ENCODE measurements around the gene LHFPL5. TPM values are rescaled to one million over a fixed set of nuclear protein-coding genes. Genes with fewer than 3 reads are reported as not detected.

The LHFPL5 gene
- total RNA-seq, 2 donors from 2014 or later = not detected

DNA sequence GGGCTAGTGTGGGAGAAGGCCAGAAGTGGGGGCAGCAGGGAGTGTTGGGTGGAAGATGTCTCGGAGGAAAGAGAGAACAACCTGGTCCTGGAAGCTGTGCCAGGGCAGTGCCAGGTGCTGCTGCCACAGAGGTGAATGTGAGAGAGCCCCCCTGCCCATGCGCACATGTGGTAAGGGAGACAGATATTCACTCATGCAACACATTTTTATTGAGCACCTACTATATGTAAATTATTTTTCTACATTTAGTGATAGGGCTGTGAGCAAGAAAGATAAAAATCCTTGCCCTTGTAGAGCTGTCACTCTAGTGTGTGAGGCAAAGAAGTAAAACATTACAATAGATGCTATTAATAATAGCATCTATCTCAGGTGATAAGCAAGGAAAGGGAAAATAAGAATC lies 23.9 kb upstream of the LHFPL5 start:
- Mint-ChIP-seq H3K27ac (no peak overlapping the region), H3K27me3 (ENCODE audit: low read depth) (peaks cover 37% of the 10 kb centered on the region)

DNA sequence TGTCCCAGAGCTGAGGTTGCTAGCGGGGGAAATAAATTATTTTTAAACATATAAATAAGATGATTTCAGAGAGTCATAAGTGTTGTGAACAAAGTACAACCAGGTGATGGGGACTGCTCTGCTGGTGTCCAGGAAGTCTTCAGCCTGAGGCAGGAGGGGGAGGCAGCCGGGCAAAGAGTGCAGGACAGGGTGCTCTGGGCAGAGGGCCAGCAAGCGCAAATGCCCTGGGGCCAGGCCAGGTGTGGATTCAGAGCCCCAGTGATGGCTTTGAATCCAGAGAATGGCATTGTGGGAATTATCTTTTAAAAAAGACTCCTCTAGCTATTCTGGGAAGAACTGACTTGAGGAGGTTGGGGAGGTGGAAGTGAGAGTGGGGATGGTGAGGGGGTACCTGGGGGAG lies 22.7 kb upstream of the LHFPL5 start:
- no peaks in the 10 kb centered on the region for H3K4me1 Mint-ChIP-seq (ENCODE audit: low read depth)
- no peak overlapping the region for H3K27ac Mint-ChIP-seq
- DNase-seq = no peak
- H3K36me3 Mint-ChIP-seq (ENCODE audit: insufficient read depth in 2 of 2) = no peaks in the 10 kb centered on the region
- no peak for ATAC-seq (replicated peaks in 1 of 2)
- H3K27me3 Mint-ChIP-seq (ENCODE audit: low read depth) = peaks cover 40% of the 10 kb centered on the region
- no peak overlapping the region for H3K4me3 Mint-ChIP-seq
- H3K9me3 Mint-ChIP-seq = no peaks in the 10 kb centered on the region

More for the DNA sequence above, 23.9 kb upstream of the LHFPL5 start:
- ATAC-seq (replicated peaks in 1 of 2) (no peak), DNase-seq (no peak)
- Mint-ChIP-seq H3K9me3 (no peaks in the 10 kb centered on the region), H3K36me3 (ENCODE audit: insufficient read depth in 2 of 2) (no peaks in the 10 kb centered on the region), H3K4me1 (ENCODE audit: low read depth) (no peaks in the 10 kb centered on the region), H3K4me3 (no peak overlapping the region)

DNA sequence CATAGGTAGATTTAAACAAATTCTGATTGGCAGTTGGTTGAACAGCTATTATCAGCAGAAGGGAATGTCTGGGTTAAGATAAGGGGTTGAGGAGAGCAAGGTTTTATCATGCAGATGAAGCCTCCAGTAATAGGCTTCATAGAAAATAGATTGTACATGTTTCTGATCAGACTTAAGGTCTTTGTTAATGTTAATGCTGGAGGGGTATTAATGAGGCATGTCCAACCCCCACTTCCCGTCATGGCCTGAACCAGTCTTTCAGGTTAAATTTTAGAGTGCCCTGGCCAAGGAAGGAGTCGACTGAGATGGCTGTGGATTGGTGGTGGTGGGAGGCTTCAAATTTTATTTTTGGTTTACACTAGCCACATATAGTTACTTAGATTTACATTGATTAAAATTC lies 21.0 kb upstream of the LHFPL5 start:
- Mint-ChIP-seq H3K4me1 (ENCODE audit: low read depth) (no peaks in the 10 kb centered on the region), H3K27me3 (ENCODE audit: low read depth) (peaks cover 46% of the 10 kb centered on the region), H3K27ac (no peak overlapping the region), H3K4me3 (no peak overlapping the region), H3K9me3 (no peaks in the 10 kb centered on the region), H3K36me3 (ENCODE audit: insufficient read depth in 2 of 2) (no peaks in the 10 kb centered on the region)
- no peak for ATAC-seq (replicated peaks in 1 of 2)
- DNase-seq = no peak

GRCh38 chr6:35786272-35786671 lies 18.9 kb upstream of the LHFPL5 start:
- no peaks in the 10 kb centered on the region for H3K9me3 Mint-ChIP-seq
- H3K27me3 Mint-ChIP-seq (ENCODE audit: low read depth) = peaks cover 61% of the 10 kb centered on the region
- H3K4me3 Mint-ChIP-seq = no peak overlapping the region
- ATAC-seq (replicated peaks in 1 of 2) (no peak), DNase-seq (no peak)
- no peaks in the 10 kb centered on the region for H3K36me3 Mint-ChIP-seq (ENCODE audit: insufficient read depth in 2 of 2)
- no peaks in the 10 kb centered on the region for H3K4me1 Mint-ChIP-seq (ENCODE audit: low read depth)
- no peak overlapping the region for H3K27ac Mint-ChIP-seq

DNA sequence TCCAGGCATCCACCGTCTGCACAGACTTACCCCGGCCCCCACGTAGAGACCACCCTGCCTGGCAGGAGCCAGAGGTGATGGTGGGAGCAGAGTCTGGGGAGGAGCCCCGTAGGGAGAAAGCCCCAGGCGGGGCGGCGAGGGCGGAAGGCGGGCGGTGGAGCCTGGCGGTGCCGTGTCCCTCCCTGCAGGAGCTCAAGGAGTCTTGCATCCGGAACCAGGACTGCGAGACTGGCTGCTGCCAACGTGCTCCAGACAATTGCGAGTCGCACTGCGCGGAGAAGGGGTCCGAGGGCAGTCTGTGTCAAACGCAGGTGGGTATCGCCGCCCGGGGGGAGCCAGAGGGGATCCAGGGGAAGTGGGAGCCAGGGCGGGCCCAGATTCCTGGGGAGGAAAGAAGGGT lies 18.3 kb upstream of the LHFPL5 start:
- Mint-ChIP-seq H3K27me3 (ENCODE audit: low read depth) (peaks cover 59% of the 10 kb centered on the region), H3K9me3 (no peaks in the 10 kb centered on the region), H3K4me1 (ENCODE audit: low read depth) (no peaks in the 10 kb centered on the region), H3K36me3 (ENCODE audit: insufficient read depth in 2 of 2) (no peaks in the 10 kb centered on the region), H3K4me3 (no peak overlapping the region), H3K27ac (no peak overlapping the region)
- DNase-seq (no peak), ATAC-seq (replicated peaks in 1 of 2) (no peak)

- H3K4me3 Mint-ChIP-seq = no peak overlapping the region
- ATAC-seq (replicated peaks in 1 of 2) (no peak), DNase-seq (no peak)
- peaks cover 52% of the 10 kb centered on the region for H3K27me3 Mint-ChIP-seq (ENCODE audit: low read depth)
- H3K4me1 Mint-ChIP-seq (ENCODE audit: low read depth) = no peaks in the 10 kb centered on the region
- no peak overlapping the region for H3K27ac Mint-ChIP-seq
- H3K36me3 Mint-ChIP-seq (ENCODE audit: insufficient read depth in 2 of 2) = no peaks in the 10 kb centered on the region
- H3K9me3 Mint-ChIP-seq = no peaks in the 10 kb centered on the region
These were observed 17.6 kb upstream of the LHFPL5 start for GRCh38 chr6:35787266-35788218.

DNA sequence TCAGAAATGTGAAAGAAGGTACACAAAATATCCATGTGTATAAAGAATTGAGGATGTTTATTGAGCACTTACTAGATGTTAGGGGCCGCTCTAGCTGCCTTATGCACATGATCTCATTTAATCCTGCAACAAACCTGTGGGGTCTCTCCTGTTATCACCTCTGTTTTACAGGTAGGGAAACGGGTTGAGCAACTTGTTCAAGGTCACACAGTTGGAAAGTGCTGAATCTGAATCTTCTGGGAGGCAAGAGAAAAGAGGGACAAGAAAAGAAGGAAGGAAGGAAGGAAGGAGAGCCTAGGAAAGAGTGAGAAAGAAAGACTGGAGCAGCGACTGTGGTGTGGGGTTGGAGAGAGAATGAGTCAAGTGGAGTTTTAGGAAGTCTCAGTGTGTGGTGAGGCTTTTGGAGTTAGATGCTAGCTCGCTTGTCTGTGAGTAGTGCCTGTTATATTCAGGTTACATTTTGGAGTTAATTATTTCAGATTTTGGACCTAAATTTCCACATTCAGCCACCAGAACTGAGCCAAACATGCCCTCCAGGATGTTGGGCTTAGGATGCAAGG lies 16.6 kb upstream of the LHFPL5 start:
- no peak overlapping the region for H3K27ac Mint-ChIP-seq
- H3K27me3 Mint-ChIP-seq (ENCODE audit: low read depth) = peaks cover 51% of the 10 kb centered on the region
- H3K4me3 Mint-ChIP-seq = no peak overlapping the region
- H3K4me1 Mint-ChIP-seq (ENCODE audit: low read depth) = no peaks in the 10 kb centered on the region
- H3K9me3 Mint-ChIP-seq = no peaks in the 10 kb centered on the region
- H3K36me3 Mint-ChIP-seq (ENCODE audit: insufficient read depth in 2 of 2) = no peaks in the 10 kb centered on the region
- no peak for ATAC-seq (replicated peaks in 1 of 2)
- DNase-seq = no peak

DNA sequence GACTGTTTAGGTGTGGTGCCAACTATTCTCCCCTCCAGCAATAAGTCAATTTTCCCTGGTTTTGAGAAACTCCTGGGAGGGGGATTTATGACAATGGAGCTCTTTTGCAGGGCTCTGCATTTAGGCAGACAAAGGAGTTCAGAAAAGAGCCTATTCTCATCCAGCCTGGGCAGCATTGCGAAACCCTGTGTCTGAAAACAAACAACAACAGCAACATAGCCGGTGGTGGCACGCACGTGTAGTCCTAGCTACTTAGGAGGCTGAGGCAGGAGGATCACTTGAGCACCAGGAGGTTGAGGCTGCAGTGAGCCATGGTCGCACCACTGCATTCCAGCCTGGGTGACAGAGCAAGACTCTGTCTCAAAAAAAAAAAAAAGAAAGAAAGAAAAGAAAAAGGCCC lies 14.5 kb upstream of the LHFPL5 start:
- Mint-ChIP-seq H3K4me1 (ENCODE audit: low read depth) (no peaks in the 10 kb centered on the region), H3K9me3 (no peaks in the 10 kb centered on the region), H3K4me3 (no peak overlapping the region), H3K36me3 (ENCODE audit: insufficient read depth in 2 of 2) (no peaks in the 10 kb centered on the region), H3K27me3 (ENCODE audit: low read depth) (peaks cover 44% of the 10 kb centered on the region), H3K27ac (no peak overlapping the region)
- DNase-seq (no peak), ATAC-seq (replicated peaks in 1 of 2) (no peak)

DNA sequence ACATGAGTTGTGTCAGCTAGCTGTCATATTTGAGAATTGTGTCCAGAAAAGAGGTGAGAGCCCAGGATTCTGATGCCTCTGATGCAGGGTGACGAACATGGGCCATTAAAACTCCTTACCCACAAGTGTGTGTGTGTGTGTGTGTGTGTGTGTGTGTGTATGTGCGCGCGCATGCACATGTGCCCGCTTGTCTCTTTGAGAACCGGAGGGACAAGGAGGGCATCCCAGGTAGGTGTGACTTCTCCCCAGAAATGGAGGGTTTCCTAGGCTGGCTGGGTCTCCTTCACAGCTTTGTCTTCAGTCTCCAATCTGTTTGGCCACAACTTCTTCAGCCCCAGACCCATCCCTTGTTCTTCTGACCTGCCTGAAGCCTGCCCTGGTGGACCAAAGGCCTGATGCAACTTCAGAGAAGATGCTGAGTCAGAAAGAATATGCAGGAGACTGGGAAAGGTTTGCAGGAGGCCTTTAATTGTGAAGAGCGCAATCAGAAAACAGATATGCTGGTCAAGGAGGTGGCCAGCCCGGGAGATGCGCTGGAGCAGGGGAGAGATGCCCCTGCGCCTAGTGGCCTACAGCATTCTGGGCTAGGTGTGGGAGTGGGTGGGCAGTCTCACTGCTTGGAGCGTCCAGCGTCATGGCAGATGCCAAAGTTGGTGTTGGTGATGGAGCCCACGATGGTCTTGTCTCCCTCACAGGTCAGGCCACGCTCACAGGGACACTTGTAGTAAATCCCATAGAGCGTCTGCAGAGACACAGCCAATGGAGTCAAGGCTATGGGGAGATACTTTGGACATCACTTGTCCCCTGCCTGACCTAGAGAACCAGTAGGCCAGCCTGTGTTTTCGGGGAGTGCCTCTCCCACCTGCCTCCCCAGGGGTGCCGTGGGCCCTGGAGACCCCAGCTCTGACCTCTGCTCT lies 10.4 kb upstream of the LHFPL5 start:
- H3K9me3 Mint-ChIP-seq = no peaks in the 10 kb centered on the region
- H3K4me1 Mint-ChIP-seq (ENCODE audit: low read depth) = no peaks in the 10 kb centered on the region
- no peaks in the 10 kb centered on the region for H3K36me3 Mint-ChIP-seq (ENCODE audit: insufficient read depth in 2 of 2)
- no peak overlapping the region for H3K4me3 Mint-ChIP-seq
- H3K27ac Mint-ChIP-seq = no peak overlapping the region
- DNase-seq = no peak
- peaks cover 19% of the 10 kb centered on the region for H3K27me3 Mint-ChIP-seq (ENCODE audit: low read depth)
- no peak for ATAC-seq (replicated peaks in 1 of 2)

- H3K36me3 Mint-ChIP-seq (ENCODE audit: insufficient read depth in 2 of 2) = no peaks in the 10 kb centered on the region
- peak in 1 of 2 donors; percentile 13 for ATAC-seq (replicated peaks in 1 of 2)
- H3K27me3 Mint-ChIP-seq (ENCODE audit: low read depth) = peaks cover 13% of the 10 kb centered on the region
- H3K27ac Mint-ChIP-seq = no peak overlapping the region
- H3K4me3 Mint-ChIP-seq = no peak overlapping the region
- no peaks in the 10 kb centered on the region for H3K9me3 Mint-ChIP-seq
- DNase-seq = no peak
- no peaks in the 10 kb centered on the region for H3K4me1 Mint-ChIP-seq (ENCODE audit: low read depth)
These were observed 9.6 kb upstream of the LHFPL5 start for GRCh38 chr6:35795453-35796071.

- DNase-seq (no peak), ATAC-seq (replicated peaks in 1 of 2) (no peak)
- no peak overlapping the region for H3K27ac Mint-ChIP-seq
- H3K9me3 Mint-ChIP-seq = no peaks in the 10 kb centered on the region
- H3K4me3 Mint-ChIP-seq = no peak overlapping the region
- peaks cover 8% of the 10 kb centered on the region for H3K27me3 Mint-ChIP-seq (ENCODE audit: low read depth)
- no peaks in the 10 kb centered on the region for H3K4me1 Mint-ChIP-seq (ENCODE audit: low read depth)
- H3K36me3 Mint-ChIP-seq (ENCODE audit: insufficient read depth in 2 of 2) = no peaks in the 10 kb centered on the region
These were observed 8.9 kb upstream of the LHFPL5 start for GRCh38 chr6:35796236-35796635.

DNA sequence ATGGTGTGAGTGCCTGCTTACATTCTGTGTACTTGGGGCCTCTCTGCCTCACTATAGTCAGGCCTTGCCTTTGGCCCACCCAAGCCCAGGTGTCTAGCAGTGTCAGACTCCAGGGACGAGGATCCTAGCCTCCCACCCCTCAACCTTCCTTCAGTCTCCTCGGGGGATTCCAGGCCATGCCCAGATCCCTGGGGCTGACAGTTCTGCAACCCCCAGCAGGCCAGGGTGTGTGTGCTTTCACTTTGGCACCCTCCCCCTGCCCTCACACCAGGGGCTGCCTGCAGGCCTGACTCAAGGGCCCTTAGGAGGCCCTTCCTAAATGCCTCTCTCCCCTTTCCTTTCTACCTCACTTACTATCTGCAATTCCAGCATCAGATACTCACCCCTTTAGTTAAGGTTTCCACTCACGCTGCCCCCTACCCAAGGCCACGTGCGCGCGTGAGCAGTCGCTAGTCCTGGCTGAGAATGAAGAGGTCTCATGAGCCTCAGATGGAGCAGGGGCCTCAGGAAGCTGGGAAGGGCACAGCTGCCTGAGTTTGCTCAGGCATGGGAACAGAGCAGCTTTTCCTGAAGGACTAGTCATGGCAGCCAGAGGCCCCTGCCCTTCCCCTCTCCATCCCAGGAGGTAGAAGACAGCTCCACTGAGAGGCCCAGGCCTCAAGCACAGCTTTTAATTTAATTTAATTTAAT lies 7.2 kb upstream of the LHFPL5 start:
- no peaks in the 10 kb centered on the region for H3K9me3 Mint-ChIP-seq
- H3K27ac Mint-ChIP-seq = no peak overlapping the region
- peaks cover 8% of the 10 kb centered on the region for H3K27me3 Mint-ChIP-seq (ENCODE audit: low read depth)
- no peak for ATAC-seq (replicated peaks in 1 of 2)
- no peaks in the 10 kb centered on the region for H3K36me3 Mint-ChIP-seq (ENCODE audit: insufficient read depth in 2 of 2)
- no peak for DNase-seq
- H3K4me1 Mint-ChIP-seq (ENCODE audit: low read depth) = no peaks in the 10 kb centered on the region
- no peak overlapping the region for H3K4me3 Mint-ChIP-seq
